HL-60 (cell line): ENCODE results near the gene KCNG4.

Experiments used
- DNase-seq, 2 experiments: peaks; one replicate each; pipeline ENCODE4 v3.0.0-alpha.2; 2010 to 2020; ENCODE audit warnings: low read depth in 1 of 2, low spot score in 1 of 2
- H3K27ac ChIP-seq: fragments of 250-450 bp; sonication (Bioruptor Pico); replicated peaks from 2 replicates; pipeline ENCODE4 v1.5.1; 2020; ENCODE audit warnings: mild to moderate bottlenecking, moderate library complexity
- H3K27me3 ChIP-seq: fragments of 250-450 bp; sonication (Bioruptor Pico); 2 replicates; pipeline ENCODE4 v1.5.1; 2021; ENCODE audit warnings: mild to moderate bottlenecking, moderate library complexity; ENCODE audit not compliant: insufficient read depth, poor library complexity, severe bottlenecking
- H3K4me3 ChIP-seq: replicated peaks from 2 replicates; pipeline ENCODE4 v1.5.1; 2011; ENCODE audit warnings: mild to moderate bottlenecking, control low read depth, low read length; ENCODE audit not compliant: insufficient read depth
- GABPA ChIP-seq: IDR thresholded peaks from 2 replicates; pipeline ENCODE4 v1.6.1; 2012; ENCODE audit warnings: low read depth
- POLR2AphosphoS5 ChIP-seq: IDR thresholded peaks from 2 replicates; pipeline ENCODE4 v1.6.1; 2012; ENCODE audit warnings: low read depth
- REST ChIP-seq: IDR thresholded peaks from 2 replicates; pipeline ENCODE4 v1.6.1; 2012; ENCODE audit warnings: low read depth; ENCODE audit not compliant: insufficient replicate concordance
- SPI1 ChIP-seq: IDR thresholded peaks from 2 replicates; pipeline ENCODE4 v1.6.1; 2012; ENCODE audit warnings: low read depth, mild to moderate bottlenecking, borderline replicate concordance
- TF ChIP-seq, protein P1 (sequence below): IDR thresholded peaks from one replicate; pipeline ENCODE4 v1.5.1; 2011; ENCODE audit warnings: low read length, control low read depth, inconsistent platforms; ENCODE audit not compliant: insufficient read depth

KCNG4 gene

DNA sequence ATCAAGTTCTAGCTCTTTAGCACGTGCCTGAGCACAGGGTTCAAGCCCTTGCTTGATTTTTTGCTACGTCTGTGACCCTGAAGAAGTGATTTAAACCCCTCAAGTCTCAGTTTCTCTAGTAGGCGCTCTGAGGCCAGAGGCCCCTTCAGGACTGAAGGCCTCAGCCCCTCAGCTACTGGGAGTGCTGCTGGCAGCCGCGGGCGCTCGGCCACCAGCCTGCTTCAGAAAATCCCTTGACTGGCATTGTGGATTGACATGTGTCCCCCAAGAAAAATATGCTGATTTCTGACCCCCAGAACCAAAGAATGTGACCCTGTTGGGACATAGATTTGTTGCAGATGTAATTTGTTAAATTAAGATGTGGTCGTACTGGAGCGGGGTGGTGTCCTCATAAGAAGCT, 34.7 kb upstream of the KCNG4 start:
- H3K27ac ChIP-seq = no peak overlapping the region
- no peak for DNase-seq
- no peak for TF ChIP-seq GABPA
- TF ChIP-seq, protein P1, sequence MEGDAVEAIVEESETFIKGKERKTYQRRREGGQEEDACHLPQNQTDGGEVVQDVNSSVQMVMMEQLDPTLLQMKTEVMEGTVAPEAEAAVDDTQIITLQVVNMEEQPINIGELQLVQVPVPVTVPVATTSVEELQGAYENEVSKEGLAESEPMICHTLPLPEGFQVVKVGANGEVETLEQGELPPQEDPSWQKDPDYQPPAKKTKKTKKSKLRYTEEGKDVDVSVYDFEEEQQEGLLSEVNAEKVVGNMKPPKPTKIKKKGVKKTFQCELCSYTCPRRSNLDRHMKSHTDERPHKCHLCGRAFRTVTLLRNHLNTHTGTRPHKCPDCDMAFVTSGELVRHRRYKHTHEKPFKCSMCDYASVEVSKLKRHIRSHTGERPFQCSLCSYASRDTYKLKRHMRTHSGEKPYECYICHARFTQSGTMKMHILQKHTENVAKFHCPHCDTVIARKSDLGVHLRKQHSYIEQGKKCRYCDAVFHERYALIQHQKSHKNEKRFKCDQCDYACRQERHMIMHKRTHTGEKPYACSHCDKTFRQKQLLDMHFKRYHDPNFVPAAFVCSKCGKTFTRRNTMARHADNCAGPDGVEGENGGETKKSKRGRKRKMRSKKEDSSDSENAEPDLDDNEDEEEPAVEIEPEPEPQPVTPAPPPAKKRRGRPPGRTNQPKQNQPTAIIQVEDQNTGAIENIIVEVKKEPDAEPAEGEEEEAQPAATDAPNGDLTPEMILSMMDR = no peak
- no peak for TF ChIP-seq SPI1
- no peak for TF ChIP-seq REST
- no peak for TF ChIP-seq POLR2AphosphoS5
- no peak overlapping the region for H3K4me3 ChIP-seq
- H3K27me3 ChIP-seq = no peaks in the 10 kb centered on the region

DNA sequence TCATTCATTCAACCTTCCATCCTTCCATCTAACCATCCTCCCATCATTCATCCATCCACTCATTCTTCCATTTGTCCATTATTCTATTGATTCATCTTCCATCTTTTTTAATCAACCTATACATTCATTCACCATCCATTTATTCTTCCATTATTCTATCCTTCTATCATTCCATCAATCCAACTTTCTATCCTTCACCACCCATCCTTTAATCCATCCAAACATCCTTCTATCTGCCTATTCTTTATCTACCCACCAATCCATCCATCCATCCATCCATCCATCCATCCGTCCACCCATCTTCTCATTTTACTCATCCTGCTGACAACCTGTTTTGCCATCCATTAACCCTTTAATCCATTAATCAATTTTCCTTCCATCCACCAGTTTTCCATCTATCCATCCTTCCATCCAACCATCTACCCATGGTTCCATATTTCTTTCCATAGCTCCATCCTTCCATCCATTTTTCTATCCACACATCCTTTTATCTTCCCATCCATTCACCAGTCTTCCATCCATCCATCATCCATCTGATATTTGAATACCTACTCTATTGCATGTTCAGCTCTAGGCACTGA, 33.0 kb upstream of the KCNG4 start:
- no peak for DNase-seq
- Histone ChIP-seq H3K4me3 (no peak overlapping the region), H3K27me3 (no peaks in the 10 kb centered on the region), H3K27ac (no peak overlapping the region)
- no peak for TF ChIP-seq GABPA
- TF ChIP-seq REST = no peak
- TF ChIP-seq, protein P1 = no peak
- TF ChIP-seq SPI1 = no peak
- TF ChIP-seq POLR2AphosphoS5 = no peak

DNA sequence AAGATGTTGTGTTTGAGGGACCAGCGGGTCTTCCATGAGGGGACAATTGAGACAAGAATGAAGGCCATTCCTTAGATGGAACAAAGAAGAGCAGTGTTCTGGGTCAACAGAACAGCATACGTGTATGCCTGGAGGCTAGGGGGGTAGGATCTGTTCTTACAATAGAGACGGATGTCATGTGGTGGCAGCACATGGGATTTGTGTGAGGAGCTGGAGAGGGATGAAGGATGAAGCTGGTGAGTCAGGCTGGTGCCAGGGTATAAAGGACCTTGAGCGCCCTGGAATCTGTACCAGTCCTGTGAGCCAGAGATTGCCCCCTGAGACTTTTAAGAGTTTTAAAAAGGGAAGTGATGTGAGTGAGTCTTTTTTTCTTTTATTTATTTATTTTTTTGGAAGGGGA, 32.1 kb upstream of the KCNG4 start:
- DNase-seq = no peak
- Histone ChIP-seq H3K27ac (no peak overlapping the region), H3K4me3 (no peak overlapping the region), H3K27me3 (no peaks in the 10 kb centered on the region)
- TF ChIP-seq REST = no peak
- no peak for TF ChIP-seq GABPA
- TF ChIP-seq, protein P1 = no peak
- no peak for TF ChIP-seq POLR2AphosphoS5
- TF ChIP-seq SPI1 = no peak
